K562 (cell line): ENCODE results near the gene BMI1. TPM values are rescaled to one million over a fixed set of nuclear protein-coding genes. Genes with fewer than 3 reads are reported as not detected.
A peak's percentile ranks its signal among the peaks of the same experiment; 100 is the strongest.

Source experiments
- ASH1L ChIP-seq: fragments of 450-650 bp; IDR thresholded peaks from 2 replicates; pipeline ENCODE4 v1.6.1; 2018; ENCODE audit warnings: borderline replicate concordance, mild to moderate bottlenecking, low read depth; ENCODE audit not compliant: partially characterized antibody
- CBFA2T2 ChIP-seq: fragments of 450-650 bp; conservative IDR thresholded peaks from 2 replicates; pipeline ENCODE4 v1.6.1; 2017; ENCODE audit warnings: mild to moderate bottlenecking
- CBFA2T3 ChIP-seq: fragments of 450-650 bp; IDR thresholded peaks from 2 replicates; pipeline ENCODE4 v1.6.1; 2017
- JUND ChIP-seq, 2 experiments: IDR thresholded peaks; 2 replicates in 1 of 2; 3 replicates in 1 of 2; pipeline ENCODE4 v1.6.1; 2011; ENCODE audit warnings: borderline replicate concordance in 2 of 2, low read depth in 2 of 2, low read length in 2 of 2, improper control_type of control experiment in 1 of 2, missing biosample characterization in 1 of 2, missing genetic modification characterization in 1 of 2, missing genetic modification reagents in 1 of 2
- LARP7 ChIP-seq: fragments of 450-650 bp; IDR thresholded peaks from 2 replicates; pipeline ENCODE4 v1.6.1; 2016
- MCM5 ChIP-seq: fragments of 450-650 bp; IDR thresholded peaks from 2 replicates; pipeline ENCODE4 v1.6.1; 2016; ENCODE audit warnings: low read depth
- MCM7 ChIP-seq, 2 experiments: fragments of 450-650 bp; IDR thresholded peaks; 2 replicates each; pipeline ENCODE4 v1.6.1; 2016 to 2018
- MLLT1 ChIP-seq, 2 experiments: fragments of 450-650 bp; IDR thresholded peaks; 2 replicates each; pipeline ENCODE4 v1.6.1; 2016
- POLR2AphosphoS2 ChIP-seq: IDR thresholded peaks from 2 replicates; pipeline ENCODE4 v1.6.1; 2012; ENCODE audit warnings: low read length, improper control_type of control experiment
- TCF3 ChIP-seq: sonication (generic); formaldehyde crosslinking; IDR thresholded peaks from 2 replicates; pipeline ENCODE4 v1.4.0; 2020; ENCODE audit warnings: mild to moderate bottlenecking, missing genetic modification reagents
- TEAD2 ChIP-seq: fragments of 450-650 bp; IDR thresholded peaks from 2 replicates; pipeline ENCODE4 v1.6.1; 2016; ENCODE audit warnings: missing genetic modification characterization, control low read depth, missing compliant biosample characterization
- TRIM28 ChIP-seq: fragments of 450-650 bp; IDR thresholded peaks from 2 replicates; pipeline ENCODE4 v1.6.1; 2017
- ZBTB40 ChIP-seq, 2 experiments: fragments of 450-650 bp in 1 of 2; sonication (generic) in 1 of 2; formaldehyde crosslinking in 1 of 2; IDR thresholded peaks; 2 replicates each; pipeline versions ENCODE4 v1.7.1 to v1.9.0; 2016 to 2022; ENCODE audit warnings: inconsistent platforms in 1 of 2, mild to moderate bottlenecking in 1 of 2, missing genetic modification reagents in 1 of 2
- ZNF212 ChIP-seq: fragments of 450-650 bp; formaldehyde crosslinking; IDR thresholded peaks from 2 replicates; pipeline ENCODE4 v1.4.0; 2020; ENCODE audit warnings: mild to moderate bottlenecking
- ZNF311 ChIP-seq: fragments of 250-450 bp; sonication (Bioruptor Pico); IDR thresholded peaks from 2 replicates; pipeline ENCODE4 v1.4.0; 2020; ENCODE audit warnings: mild to moderate bottlenecking, moderate library complexity
- ZNF395 ChIP-seq: fragments of 200-800 bp; sonication (Bioruptor generic); IDR thresholded peaks from 2 replicates; pipeline ENCODE4 v1.6.1; 2017; ENCODE audit warnings: missing genetic modification characterization, missing compliant biosample characterization
- polyA plus RNA-seq, 8 experiments: library from polyadenylated mRNA; depleted of rRNA in 4 of 8; stranded (reverse) in 5 of 8; unstranded in 3 of 8; fragments of >200 nt; fragmentation: Nextera tagmentation in 2 of 8; fragmentation: Illumina TruSeq in 1 of 8; extraction: Ambion mirVana in 2 of 8; extraction: Trizol in 1 of 8; gene quantifications; 2 replicates each; pipeline versions ENCODE4 v1.2.1 to v1.2.3, GENCODE V29; 2011 to 2014; ENCODE audit warnings: inconsistent platforms in 1 of 8, missing spikeins in 1 of 8
- total RNA-seq, 7 experiments: library from RNA; depleted of rRNA in 6 of 7; stranded (reverse); fragments of >200 nt in 6 of 7; fragmentation: Illumina TruSeq in 2 of 7; extraction: Trizol in 2 of 7; gene quantifications; 2 replicates each; pipeline versions ENCODE4 v1.2.1 to v1.2.3, GENCODE V29; 2011 to 2021; ENCODE audit warnings: low replicate concordance in 1 of 7

BMI1 gene
- total and polyA plus RNA-seq, 9 of the 15 experiments (the other 6 are each of a cell fraction or from before 2014, with no cell fraction given) = 21.4 to 103 (median 70.8) TPM

- TF ChIP-seq ZBTB40 (IDR thresholded peaks at IDR 0.05) (peak; percentile 82), ZBTB40 (CRISPR knock-in tag; IDR thresholded peaks at IDR 0.05) (no peak), CBFA2T3 (0 out of 2 replicates have a peak, but pooled peaks have one; percentile 0), TRIM28 (no peak), ZNF212 (CRISPR knock-in tag) (no peak), TEAD2 (no peak), MLLT1 (IDR thresholded peaks at IDR 0.05) (peak; percentile 71 to 87), ZNF311 (CRISPR knock-in tag) (no peak), TCF3 (no peak), CBFA2T2 (peak; percentile 63), MCM7 (IDR thresholded peaks at IDR 0.05) (no peak), MCM5 (no peak), LARP7 (no peak), JUND (IDR thresholded peaks at IDR 0.05; ENCODE audit: borderline replicate concordance, low read depth, low read length) (no peak; the same call in 1 of the 2 replicates), JUND (tag; IDR thresholded peaks at IDR 0.05; ENCODE audit: borderline replicate concordance, low read depth, low read length) (no peak; the same call in 2 of the 3 replicates), POLR2AphosphoS2 (no peak; the same call in 1 of the 2 replicates), ZNF395 (CRISPR knock-in tag) (peak; percentile 74; the same call in 1 of the 2 replicates), ASH1L (no peak)
These were observed 4.4 kb upstream of the BMI1 start, which contains the start of gene COMMD3 (continued) for GRCh38 chr10:22316286-22317075.
